HG02870 (cell line): Measurements from ENCODE around the gene BANF1.
A peak's percentile ranks its signal among the peaks of the same experiment; 100 is the strongest.

ENCODE experiments used
- ATAC-seq: cut with Tn5 transposase; IDR thresholded peaks from one replicate; pipeline ENCODE4 v1.9.1; 2021; ENCODE audit warnings: mild to moderate bottlenecking, moderate library complexity; ENCODE audit not compliant: unreplicated experiment

The BANF1 gene

GRCh38 chr11:66001942-66002647 lies at the start of gene BANF1, which contains the start of gene EIF1AD:
BANF1 (plus strand) TSS chr11:66002503; CDS start chr11:66003251, 748 bp downstream.
EIF1AD (minus strand) TSS chr11:66002157; CDS start chr11:66000389, 1,768 bp downstream.
- peak; percentile 79 for ATAC-seq

GRCh38 chr11:65953471-65953870 lies 48.8 kb upstream of the BANF1 start:
- ATAC-seq, result no peak

- no peak for ATAC-seq
Measured at GRCh38 chr11:65954771-65955170, 47.5 kb upstream of the BANF1 start.

GRCh38 chr11:65958291-65958690 lies 44.0 kb upstream of the BANF1 start:
- no peak for ATAC-seq

GRCh38 chr11:65958774-65959420 lies 43.4 kb upstream of the BANF1 start:
- no peak for ATAC-seq

GRCh38 chr11:65960824-65961266 lies 41.5 kb upstream of the BANF1 start:
- no peak for ATAC-seq

- ATAC-seq, result peak; percentile 70
Measured at GRCh38 chr11:65961267-65962140, 40.8 kb upstream of the BANF1 start, which contains the start of gene SART1. SART1 (plus strand) TSS chr11:65961734; CDS start chr11:65961781, 47 bp downstream.

GRCh38 chr11:65962141-65962564 lies 40.1 kb upstream of the BANF1 start:
- ATAC-seq, result no peak

GRCh38 chr11:65964906-65965305 lies 37.4 kb upstream of the BANF1 start:
- no peak for ATAC-seq

- ATAC-seq, result no peak
Measured at GRCh38 chr11:65965986-65966762, 36.1 kb upstream of the BANF1 start.

- no peak for ATAC-seq
Measured at GRCh38 chr11:65967329-65967934, 34.9 kb upstream of the BANF1 start.

- ATAC-seq, result no peak
Measured at GRCh38 chr11:65968600-65969482, 33.5 kb upstream of the BANF1 start.

- ATAC-seq, result no peak
Measured at GRCh38 chr11:65972116-65972515, 30.2 kb upstream of the BANF1 start.

- ATAC-seq, result no peak
Measured at GRCh38 chr11:65973439-65974110, 28.7 kb upstream of the BANF1 start.

GRCh38 chr11:65975771-65976170 lies 26.5 kb upstream of the BANF1 start:
- no peak for ATAC-seq

- ATAC-seq, result no peak
Measured at GRCh38 chr11:65976216-65977176, 25.8 kb upstream of the BANF1 start.

- no peak for ATAC-seq
Measured at GRCh38 chr11:65977621-65978390, 24.5 kb upstream of the BANF1 start.
